OCI-M2 (cell line): ENCODE measurements around the gene TRIM50.
"Not testable (repeated sequence)": the region's sequence is repeated elsewhere in the genome, so short reads cannot be mapped to it uniquely, and the experiment has no call there.

Source experiments
- DNase-seq: peaks from one replicate; lab custom pipeline; 2025; ENCODE audit not compliant: unreplicated experiment; lab: John Stamatoyannopoulos, UW

The TRIM50 gene

DNA sequence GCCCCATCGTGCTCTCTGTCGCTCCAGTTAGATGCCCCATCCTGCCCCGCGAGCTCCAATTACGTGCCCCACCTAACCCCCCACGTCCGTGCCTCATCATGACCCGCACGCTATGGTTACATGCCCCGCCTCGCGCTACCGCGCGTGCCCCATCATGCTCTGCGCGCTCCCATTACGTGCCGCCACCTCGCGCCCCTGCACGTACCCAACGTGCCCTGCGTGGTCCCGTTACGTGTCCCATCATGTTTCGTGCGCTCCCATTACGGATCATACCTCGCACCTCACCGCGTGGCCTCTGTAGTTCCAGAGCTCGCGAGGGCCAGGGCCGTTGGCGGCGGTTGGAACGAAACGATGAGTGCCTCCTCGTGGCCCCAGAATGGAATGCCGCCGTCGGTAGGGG lies at the start of gene TRIM50, which contains the start of gene FKBP6:
Gene TRIM50 (minus strand): TSS at position 161 of the 400 bp plus-strand sequence. CDS start 3,295 bp downstream, outside the sequence.
Gene FKBP6 (plus strand): TSS at position 240 of the 400 bp plus-strand sequence. CDS start 268 bp downstream, outside the sequence.
- not testable (repeated sequence) for DNase-seq

DNA sequence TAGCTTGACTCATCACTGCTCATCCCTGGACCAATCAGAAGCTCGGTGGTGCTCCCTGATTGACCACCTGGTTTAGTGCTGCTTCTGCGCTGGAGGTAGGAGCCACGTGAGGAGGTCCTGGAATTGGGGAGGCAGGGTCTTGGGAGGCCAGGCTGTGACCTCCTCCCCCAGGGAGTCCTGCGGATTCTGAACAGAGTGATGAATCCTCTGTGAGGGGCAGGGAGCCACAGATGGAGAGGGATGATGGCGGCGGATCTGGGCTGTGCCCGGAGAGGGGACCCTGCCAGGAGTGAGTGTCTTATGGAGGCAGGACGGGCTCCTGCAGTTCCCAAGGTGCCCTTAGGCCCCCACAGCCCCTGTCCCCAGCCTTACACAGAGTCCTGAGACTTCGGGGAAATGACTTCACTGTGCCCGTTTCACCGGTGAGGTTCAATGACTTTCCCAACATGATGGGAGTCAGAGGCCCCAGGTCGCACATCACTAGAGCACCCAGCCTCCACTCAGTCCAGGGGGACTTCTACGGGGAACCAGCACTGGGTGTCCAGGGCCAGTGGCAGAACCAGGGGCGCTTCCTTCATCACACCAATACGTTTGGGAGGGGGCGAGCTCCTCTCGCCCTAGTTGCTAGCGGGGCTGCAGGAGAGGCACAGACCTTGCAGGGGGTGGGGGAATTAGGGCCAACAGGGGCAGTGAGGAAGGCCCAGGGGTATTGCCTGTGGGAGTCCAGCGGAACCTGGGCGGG lies 49.0 kb upstream of the TRIM50 start:
- DNase-seq = no peak

DNA sequence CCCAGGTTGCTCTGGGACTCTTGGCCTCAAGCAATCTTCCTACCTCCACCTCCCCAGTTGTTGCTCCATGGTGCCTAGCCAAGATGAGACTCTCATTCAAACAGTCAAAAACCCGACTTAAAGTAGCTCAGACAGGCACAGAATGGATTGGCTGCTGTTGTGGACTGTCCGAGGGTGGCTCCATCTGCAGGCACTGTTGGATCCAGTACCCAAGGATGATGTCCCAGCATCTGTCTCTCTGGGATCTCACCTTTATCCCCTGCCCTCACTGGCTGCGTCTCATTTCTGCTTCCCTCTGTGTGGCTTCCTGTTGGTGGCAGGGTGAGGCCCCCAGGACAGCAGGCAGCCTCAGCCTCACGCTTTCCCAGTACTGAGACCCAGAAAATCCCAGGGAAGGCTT lies 48.4 kb upstream of the TRIM50 start:
- not testable (repeated sequence) for DNase-seq

DNA sequence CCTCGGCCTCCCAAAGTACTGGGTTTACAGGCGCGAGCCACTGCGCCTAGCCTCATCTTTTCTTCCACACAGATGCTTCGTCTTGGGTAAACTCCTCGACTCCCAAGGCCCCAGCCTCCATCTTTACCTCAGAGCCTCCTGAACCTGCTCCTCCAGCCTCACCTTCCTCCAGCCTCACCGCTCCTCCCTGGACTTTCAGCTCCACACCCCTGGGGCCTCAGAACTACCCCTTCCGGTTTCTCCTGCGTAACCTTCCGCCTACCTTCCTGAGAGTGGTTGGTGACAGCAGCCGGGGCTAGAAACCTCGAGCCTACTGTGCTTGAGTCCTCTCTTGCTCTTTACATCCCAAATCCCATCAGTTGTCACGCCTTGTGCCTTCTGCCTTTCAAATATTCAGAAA lies 45.9 kb upstream of the TRIM50 start:
- DNase-seq = no peak

DNA sequence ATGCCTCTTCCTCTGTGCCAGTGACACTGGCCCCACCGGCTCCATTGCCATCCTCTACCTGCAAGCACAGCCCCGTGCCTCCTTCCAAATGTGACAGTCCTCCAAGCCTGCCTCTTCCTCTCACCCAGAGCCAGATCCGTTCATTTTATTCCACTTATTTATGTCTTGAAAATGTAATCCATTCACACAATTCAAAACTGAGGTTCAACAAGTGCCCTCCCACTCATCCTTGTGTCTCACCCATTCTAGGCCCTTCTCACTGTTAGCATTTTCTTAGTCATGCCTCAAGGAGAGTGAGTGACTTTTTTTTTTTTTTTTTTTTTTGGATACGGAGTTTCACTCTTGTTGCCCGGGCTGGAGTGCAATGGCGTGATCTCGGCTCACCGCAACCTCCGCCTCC lies 41.7 kb upstream of the TRIM50 start:
- DNase-seq = no peak

DNA sequence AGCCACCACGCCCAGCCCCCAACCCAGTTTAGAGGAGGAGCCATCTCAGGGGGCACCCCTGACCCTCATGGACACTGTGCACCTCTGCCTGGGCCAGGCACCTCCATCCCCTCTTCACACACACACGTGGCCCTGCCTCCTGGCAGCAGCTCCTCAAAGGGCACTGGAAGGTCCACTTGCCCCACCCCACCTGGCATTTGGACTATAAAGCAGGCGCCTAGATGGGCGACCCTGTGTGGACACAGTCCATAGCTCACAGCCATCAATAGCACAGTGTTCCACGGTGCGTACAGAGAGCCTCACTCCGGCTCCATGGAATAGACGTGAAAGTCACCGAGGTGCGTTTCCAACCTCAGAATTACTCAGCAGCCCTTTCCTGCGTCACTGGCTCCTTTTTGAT lies 41.1 kb upstream of the TRIM50 start:
- DNase-seq = no peak

DNA sequence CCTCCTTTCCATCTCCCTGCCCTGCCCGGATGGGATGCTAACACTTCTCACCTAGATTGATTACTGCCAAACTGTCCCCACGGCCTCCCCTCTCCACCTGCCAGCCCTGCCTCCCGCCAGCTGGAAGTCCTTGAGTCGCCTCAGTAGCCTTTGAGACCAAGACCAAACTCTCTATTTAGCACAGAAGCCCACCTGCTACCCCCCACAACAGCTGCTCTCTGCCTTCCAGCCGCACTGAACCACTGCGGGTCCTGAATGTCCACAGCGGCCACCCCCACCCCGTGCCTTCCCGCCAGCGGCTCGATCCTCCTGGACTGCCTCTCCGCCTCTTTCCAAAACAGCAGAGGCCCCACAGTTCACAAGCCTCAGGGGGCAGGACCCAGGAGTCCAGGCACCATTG lies 39.1 kb upstream of the TRIM50 start:
- no peak for DNase-seq

DNA sequence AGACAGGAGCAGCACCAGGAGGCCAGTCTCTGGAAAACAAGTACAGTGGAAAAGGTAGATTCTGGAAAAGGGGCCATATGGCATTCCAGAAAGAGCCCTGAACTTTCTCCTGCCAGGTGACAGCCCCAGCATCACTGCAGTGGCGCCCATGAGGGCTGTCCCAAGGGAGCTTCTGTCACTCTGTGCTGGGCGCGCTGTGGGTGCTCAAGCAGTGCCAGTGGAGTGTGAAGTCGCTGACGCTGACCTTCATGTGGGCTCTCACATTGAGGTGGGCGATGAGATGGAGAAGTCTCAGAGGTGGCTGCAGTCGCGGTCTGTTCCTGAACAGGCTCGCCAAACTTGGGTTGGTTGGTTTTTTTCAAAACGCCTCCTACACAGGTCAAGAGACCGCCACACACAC lies 38.2 kb upstream of the TRIM50 start:
- DNase-seq = no peak

DNA sequence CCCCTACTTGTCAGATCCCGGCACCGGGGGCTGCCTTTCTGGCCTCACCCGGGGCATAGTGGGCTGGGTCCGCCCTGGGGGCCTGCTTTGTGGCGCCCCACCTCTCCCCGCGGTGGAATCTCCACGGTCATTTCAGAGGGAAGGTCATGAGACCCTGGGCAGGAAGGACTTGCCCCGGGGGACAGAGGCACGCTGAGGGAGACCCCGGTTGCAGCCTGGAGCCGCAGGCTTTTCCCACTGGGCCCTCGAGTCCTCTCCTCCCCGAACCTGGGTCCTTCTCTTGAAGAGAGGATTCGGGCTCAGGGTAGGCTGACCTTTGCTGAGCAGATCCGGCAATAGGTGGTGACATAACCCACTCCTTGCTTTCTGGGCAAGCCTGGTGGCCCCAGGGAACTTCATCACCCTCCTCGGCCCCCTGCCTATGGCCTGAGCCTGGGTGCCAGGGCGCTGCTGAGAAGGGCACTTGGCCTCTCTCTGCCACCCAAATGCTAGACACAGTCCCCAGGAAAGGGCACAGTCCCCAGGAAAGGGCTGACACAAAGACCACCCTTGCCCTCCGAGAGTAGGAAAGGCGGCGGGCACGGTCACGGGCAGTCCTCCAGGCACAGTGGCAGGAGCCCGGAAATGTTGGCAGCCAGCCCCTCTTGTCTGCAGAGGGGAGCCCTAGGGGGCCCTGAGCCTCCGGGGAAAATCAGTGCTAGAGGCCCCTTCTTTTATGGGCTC lies 36.3 kb upstream of the TRIM50 start:
- DNase-seq = no peak

DNA sequence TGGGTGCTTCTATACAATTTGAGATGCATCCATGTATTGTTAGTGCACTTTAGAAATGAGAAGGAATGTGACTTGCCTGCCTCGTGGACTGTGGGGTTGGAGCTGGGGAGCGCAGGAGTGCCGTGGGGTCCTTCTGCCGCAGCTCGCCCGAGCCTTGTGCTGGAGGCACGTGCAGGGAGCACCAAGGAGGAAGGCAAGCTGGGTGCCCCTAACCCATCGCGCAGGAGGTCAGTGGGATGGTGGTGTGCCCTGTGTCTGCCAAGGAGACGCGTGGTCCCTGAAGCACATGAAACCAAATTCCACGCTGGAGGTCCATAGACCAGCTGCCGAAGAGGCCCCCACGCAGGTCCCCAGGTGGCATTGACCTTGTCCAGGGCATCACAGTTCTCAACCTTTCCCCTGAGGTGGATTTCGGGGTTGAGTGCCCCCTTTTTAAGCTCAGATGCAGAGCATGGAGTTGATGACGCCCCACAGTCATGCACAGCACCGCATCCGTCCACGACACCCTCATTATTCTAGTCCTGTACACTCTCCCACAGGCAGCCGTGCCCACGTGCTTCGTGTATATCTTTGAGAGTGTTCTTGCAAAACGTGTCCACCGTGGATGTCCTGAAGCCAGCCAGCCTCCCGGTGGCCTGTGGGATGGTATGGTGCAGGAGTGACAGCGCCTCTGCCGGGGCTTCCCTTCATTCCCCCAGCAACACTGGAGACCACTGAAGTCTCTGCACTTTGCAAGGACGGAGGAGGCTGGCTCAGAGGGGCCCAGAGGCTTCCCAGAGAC lies 35.5 kb upstream of the TRIM50 start:
- no peak for DNase-seq

DNA sequence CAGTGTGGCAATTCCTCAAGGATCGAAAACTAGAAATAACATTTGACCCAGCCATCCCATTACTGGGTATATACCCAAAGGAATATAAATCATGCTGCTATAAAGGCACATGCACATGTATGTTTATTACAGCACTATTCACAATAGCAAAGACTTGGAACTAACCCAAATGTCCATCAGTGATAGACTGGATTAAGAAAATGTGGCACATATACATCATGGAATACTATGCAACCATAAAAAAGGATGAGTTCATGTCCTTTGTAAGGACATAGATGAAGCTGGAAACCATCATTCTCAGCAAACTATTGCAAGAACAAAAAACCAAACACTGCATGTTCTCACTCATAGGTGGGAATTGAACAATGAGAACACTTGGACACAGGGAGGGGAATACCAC lies 32.7 kb upstream of the TRIM50 start:
- DNase-seq = not testable (repeated sequence)

DNA sequence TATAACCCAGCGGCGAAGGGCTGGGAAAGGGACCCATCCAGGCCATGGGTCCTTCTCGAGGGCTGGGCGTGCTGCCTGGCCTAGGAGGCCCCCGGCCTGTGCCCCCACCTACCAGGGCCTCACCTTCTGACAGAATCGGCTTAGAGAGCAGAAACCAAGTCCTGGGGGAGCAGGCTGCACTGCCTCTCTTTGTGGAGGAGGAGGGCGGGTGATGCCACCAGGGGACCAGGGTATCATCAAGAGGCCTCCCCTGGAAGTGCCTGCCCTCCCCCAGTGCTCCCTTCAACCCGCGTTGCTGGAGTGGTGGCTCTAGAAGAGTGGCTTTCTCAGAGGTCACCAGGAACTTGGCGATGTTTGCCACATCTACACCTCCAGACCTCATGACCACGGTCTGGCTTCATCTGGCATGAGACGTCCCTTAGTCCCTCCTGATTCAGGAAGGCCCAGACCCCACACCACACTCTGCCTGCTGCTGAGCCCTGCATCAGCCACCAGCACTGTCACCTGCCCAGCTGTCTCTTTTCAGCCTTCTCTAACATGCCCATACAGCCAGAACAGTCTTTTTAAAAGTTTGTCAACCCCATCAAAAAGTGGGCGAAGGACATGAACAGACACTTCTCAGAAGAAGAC lies 32.0 kb upstream of the TRIM50 start:
- DNase-seq = no peak

DNA sequence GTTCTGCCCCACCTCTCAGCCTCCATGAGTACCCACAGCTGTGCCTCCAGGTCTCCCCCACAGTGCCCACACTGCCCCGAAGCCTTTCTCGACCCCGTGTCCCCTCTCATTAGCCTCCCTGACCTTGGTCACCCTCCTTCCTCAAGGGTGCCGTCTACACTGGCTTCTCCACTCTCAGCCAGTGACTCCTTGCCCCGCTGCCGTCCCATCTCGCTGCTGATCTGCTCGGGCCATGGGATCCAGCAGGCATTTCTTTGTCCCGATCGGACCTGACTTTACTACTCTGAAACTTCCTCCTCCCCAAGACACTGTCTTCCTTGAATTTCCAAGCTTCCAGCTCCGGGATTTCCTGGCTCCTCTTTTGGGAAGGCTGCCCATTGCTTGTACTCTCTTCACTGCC lies 31.4 kb upstream of the TRIM50 start:
- DNase-seq = no peak

DNA sequence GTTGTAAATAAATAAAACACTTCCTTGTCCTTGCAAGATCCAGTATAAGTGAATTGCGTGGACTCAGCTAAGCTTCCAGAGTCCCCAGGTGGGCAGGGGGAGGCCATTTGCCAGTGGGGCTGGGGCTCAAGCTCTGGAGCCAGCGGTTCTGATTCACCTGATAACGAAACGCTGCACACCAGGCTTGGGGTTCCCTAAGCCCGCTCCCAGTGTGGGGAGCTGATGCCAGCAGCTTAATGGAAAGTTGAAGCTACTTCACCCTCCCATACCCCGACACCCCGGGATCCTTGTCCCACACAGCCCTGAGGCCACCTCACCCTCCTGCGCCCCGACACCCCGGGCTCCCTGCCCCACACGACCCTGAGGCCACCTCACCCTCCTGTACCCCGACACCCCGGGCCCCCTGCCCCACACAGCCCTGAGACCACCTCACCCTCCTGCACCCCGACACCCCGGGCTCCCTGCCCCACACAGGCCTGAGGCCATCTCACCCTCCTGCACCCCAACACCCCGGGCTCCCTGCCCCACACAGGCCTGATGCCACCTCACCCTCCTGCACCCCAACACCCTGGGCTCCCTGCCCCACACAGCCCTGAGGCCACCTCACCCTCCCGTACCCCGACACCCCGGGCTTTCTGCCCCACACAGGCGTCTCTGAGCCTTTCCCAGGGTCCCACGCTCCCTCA lies 30.9 kb upstream of the TRIM50 start:
- no peak for DNase-seq

DNA sequence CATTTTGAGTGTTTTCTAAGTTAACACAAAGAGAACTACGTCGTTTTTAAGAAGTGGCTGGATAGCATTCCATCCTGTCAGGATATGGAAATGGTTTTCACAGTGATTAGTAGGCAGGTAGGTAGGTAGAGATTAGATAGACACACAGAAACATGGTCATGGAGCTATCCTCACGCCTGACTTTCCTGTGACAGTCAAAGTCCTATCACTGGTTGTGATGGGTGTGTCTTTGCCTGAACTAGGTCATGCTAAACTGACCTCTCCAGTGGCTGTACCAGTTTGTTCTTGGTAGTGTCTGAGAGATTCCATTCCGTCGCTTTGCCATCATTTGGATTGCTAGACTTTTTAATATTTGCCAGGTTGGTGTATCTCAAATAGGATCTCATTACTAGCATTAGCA lies 28.3 kb upstream of the TRIM50 start:
- no peak for DNase-seq

DNA sequence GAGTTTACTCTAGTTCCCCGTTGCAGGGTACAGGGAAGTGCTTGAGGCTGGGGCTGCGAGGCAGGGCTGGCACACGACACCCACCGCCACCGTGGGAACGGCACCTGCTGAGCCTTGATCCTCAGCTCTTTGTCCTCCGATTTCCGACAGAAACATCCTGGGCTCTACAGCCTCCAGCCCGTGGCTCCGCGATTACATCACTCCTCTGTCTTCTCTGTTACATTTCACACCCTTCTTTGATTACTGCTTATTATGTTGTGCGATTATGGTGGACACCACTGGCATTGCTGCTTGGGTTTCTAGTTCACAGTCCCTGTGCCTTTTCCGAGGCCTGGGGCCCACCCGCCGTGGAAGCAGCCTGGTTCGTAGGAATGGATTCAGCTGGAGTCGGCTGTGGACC lies 26.9 kb upstream of the TRIM50 start:
- no peak for DNase-seq

DNA sequence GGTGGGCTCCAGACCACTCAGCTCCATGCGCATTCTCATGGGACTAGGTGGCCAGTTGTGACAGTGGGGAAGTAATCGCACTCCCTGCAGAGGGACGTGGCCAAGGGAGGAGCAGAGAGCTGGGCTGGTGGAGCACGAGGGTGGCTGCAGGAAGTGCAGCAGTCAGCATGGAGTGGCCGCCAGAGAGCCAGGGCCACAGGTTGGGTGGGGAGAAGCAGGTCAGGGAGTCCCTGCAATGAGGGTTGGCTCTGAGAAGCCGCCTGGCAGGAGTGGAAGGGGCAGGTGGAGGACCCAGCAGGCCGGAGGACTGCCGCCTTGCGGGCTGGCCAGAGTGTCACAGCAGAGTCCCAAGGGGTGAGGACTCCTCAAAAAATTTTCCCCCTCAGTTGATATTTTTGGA lies 26.3 kb upstream of the TRIM50 start:
- DNase-seq = no peak

DNA sequence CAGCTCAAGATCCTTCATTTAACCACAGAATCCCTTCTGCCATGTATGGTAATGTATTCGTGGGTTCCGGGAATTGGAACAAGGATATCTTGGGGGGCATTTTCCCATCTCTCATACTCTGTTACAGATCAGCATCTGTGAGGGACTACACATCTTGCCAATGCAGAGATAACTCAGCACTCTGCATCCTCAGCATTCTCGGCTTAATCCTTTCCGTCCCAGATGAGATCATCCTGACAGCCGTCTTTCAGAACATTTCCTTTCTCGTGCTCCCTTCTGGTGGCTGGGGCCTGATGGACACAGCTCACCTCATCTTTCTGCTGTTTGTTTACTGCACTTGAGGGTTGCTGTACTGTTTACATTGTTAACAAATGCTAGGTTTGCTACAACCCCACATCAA lies 25.4 kb upstream of the TRIM50 start:
- DNase-seq = no peak

DNA sequence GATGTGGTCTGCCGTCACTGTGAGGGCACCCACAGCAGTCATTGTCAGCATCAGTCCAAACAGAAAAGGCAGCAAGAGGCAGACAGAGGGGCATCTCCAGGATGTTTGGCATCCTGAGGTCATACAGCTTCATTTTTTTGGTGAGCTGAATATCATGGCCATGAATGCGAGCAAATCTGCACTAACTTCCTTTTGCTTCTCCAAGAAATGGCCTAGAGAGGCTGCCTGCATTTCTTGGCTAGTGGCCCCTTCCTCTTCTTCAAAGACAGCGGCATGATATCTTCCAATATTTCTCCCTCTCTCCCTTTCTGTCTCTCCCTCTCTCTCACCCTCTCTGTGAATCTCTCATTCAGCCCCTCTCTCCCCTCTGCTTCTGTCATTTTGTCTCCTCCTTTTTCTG lies 24.9 kb upstream of the TRIM50 start:
- DNase-seq = no peak

DNA sequence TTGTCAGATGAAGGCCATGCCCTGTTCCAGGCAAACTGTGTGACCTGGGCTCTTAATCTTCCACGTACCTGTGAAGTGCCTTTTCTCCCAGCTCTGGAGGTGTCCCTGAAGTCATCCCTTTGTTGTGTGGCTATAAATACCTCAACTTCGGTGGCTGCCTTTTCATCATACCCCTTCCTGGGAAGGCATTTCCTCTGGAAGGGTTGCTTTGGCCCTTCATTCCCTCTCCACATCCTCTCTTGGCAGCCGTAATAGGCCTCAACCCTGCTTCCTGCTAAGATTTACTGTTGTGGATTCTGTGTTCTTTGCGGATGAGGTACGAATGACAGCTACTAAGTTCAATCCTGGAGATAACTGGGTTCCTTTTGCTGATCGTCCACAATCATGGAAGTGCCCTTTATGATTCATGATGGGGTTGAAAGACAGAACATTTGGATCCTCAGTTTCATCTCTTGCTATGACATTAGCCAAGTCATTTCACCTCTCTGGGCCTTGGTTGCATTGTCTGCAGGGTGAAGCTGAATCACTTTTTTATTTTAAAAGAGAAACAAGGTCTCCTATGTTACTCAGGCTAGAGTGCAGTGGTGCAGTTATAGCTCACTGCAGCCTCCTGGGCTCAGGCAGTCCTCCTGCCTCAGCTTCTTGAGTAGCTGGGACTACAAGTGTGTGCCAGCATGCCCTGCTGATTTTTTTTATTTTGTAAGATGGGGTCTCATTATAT lies 23.7 kb upstream of the TRIM50 start:
- DNase-seq = no peak
